D721Med (cell line): Measurements from ENCODE around the gene TLE5.
A peak's percentile ranks its signal among the peaks of the same experiment; 100 is the strongest.

ENCODE experiments used
- DNase-seq: peaks from one replicate; pipeline ENCODE4 v3.0.0; 2011; ENCODE audit warnings: low spot score; ENCODE audit not compliant: insufficient read length
- FAIRE-seq: peaks from 2 replicates; lab custom pipeline; 2011; peaks lifted over from hg19 to GRCh38; lab: Jason Lieb, UNC
- CTCF ChIP-seq: IDR thresholded peaks from 2 replicates; pipeline ENCODE4 v1.5.1; 2012; ENCODE audit warnings: mild to moderate bottlenecking, control low read depth; ENCODE audit not compliant: insufficient read depth; ENCODE audit errors: missing control alignments

The TLE5 gene

GRCh38 chr19:3080286-3080685 is 18.0 kb upstream of the TLE5 start:
- FAIRE-seq: no peak

GRCh38 chr19:3079578-3079977 is 17.3 kb upstream of the TLE5 start:
- DNase-seq (no peak), FAIRE-seq (no peak)
- TF ChIP-seq CTCF: no peak

More at GRCh38 chr19:3080286-3080685, 18.0 kb upstream of the TLE5 start:
- no peak for DNase-seq
- TF ChIP-seq CTCF: no peak

GRCh38 chr19:3075605-3076431 is 13.5 kb upstream of the TLE5 start:
- DNase-seq (peak; percentile 26), FAIRE-seq (no peak)
- TF ChIP-seq CTCF: peak; percentile 71

- no peak for DNase-seq
- peak; percentile 31 for TF ChIP-seq CTCF
- FAIRE-seq: no peak
Observed at GRCh38 chr19:3073931-3074595, 11.8 kb upstream of the TLE5 start.

- peak; percentile 60 for DNase-seq
- FAIRE-seq: peak; percentile 96
- no peak for TF ChIP-seq CTCF
Observed at GRCh38 chr19:3073159-3073563, 10.9 kb upstream of the TLE5 start.

- TF ChIP-seq CTCF: no peak
Observed at GRCh38 chr19:3071768-3072167, 9.5 kb upstream of the TLE5 start.

GRCh38 chr19:3068071-3068470 is 5.8 kb upstream of the TLE5 start:
- FAIRE-seq: no peak
- no peak for DNase-seq
- TF ChIP-seq CTCF: no peak

More at GRCh38 chr19:3071768-3072167, 9.5 kb upstream of the TLE5 start:
- FAIRE-seq: no peak
- no peak for DNase-seq
